Activated effector memory CD4-positive, alpha-beta T cell treated with anti-CD3 and anti-CD28 coated beads, Interleukin-2, amount 50 U/mL, for 16 hours (primary cell): ENCODE results near the gene SULT4A1.

Source experiments
- DNase-seq: peaks from one replicate; pipeline ENCODE4 v3.0.0-alpha.2; 2020

Gene SULT4A1

DNA sequence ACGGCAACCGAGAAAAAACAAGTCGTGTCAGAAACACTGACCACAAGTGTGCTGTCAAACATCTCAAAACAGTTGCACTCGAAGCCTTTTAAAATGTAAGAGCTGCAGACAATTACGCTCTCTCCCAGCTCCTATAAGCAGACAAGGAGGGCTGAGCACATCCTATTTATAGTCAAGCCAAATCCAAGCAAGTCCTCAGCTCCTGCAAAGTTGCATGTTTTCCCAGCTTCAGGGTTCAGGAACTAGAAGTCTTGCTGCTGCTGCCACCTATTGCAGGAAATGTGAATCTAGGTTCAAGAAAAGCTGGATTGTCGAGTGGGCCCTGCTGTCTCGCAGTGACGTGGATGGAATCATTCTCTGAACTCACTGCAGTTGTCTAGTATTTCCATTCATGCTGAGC is 65.7 kb downstream of the SULT4A1 start:
- DNase-seq = no peak

DNA sequence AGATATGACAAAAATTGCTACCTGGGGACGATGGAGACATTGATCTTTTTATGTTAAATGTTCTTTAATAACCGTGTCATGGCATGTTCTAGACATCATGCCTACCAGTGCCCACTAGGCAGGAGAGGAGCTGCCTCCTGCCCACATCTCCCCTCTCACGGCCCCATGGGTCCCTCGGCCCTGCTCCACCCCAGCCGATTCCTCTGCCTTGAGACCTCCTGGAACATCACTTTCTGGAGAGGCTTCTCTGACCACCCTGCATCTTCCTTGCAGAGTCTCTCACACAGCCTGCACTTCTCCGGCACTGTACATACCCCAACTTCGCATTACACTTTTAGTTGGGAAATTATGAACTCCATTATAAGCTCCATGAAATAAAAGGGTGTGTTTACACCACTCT is 67.0 kb downstream of the SULT4A1 start:
- DNase-seq = no peak

DNA sequence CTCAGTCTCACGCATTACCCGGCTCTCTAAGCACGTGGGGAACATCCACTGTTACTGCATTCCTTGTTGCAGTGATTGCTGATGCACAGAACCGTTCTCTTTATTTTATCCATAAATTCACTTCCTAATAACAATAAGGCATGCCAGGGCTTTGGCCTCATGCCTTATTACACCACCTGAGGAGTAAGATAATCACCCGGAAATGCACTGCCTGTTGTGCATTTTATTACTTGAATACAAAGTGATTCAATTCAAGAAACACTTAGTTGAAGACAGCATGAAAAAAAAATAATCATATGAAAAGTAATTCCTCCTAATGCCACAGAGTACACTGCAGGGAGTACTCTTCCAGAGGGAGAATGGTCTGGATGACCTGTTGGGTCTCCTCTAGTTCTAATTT is 69.4 kb downstream of the SULT4A1 start:
- no peak for DNase-seq

DNA sequence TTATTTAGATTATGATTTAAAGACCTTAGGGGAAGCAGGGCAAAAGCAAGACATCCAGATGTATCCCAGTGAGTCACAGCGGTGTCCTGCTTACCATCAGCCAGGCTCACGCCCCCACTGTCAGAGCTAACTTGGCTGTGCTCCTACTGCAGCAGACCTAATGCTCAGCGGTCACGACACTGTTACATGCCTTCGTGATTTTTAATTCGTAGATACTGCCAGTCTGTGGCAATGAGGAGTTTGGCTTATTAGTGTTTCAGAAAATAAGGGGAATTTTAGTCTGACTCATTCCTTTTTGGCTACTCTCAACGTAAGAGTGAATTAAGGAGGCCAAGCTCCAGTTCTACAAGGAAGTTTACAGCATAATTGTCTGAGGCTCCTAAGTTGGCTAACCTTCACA is 72.9 kb downstream of the SULT4A1 start:
- DNase-seq = no peak

DNA sequence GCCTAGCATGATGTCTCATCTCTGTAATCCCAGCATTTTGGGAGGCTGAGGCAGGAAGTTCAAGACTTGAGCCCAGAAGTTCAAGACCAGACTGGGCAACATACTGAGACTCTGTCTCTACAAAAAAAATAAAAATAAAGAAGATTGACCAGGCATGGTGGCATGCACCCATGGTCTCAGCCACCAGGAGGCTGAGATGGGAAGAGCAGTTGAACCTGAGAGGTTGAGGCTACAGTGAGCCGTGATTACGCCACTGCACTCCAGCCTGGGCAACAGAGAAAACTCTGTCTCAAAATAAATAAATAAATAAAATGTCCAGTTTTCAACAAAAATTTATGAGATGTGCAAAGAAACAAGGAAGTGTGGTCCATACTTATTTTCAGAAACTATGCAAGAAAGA is 78.5 kb downstream of the SULT4A1 start:
- no peak for DNase-seq

DNA sequence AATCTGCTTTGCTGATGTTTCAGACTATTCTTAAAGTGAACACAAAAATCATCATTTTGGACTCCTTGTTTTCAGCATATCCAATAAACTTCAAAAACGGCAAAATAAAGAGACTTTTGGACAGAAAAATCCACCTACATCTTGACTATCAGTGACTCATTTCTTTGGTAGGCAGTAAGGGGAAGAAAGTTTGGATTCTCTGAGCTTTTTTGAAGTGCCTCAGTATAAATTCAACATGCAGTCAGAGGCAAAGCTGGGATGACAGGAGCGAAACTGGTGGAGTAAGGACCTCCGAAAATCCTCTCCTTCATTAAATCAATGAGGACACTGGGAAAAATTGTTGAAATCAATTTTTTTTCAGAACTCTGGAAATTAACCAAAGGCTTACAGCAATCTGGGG is 79.9 kb downstream of the SULT4A1 start:
- DNase-seq = no peak

DNA sequence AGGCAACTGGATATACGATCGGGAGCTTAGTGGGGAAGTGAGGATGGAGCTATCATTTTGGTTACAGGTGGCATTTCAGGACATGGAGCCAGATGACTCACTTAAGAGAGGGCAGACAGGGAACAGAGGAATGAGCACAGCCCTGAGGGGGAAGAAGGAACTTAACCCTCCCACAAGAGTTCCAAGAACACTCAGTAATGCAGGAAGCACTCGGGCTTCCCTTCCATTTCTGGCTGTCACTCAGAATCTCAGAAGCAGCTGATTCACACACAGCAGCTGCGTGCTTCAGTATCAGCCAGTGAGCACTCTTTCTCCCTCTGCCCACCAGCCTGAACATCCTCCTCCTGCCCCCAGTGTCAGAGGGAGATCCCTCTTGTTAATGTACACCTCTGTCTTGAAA is 85.0 kb downstream of the SULT4A1 start:
- DNase-seq = no peak

DNA sequence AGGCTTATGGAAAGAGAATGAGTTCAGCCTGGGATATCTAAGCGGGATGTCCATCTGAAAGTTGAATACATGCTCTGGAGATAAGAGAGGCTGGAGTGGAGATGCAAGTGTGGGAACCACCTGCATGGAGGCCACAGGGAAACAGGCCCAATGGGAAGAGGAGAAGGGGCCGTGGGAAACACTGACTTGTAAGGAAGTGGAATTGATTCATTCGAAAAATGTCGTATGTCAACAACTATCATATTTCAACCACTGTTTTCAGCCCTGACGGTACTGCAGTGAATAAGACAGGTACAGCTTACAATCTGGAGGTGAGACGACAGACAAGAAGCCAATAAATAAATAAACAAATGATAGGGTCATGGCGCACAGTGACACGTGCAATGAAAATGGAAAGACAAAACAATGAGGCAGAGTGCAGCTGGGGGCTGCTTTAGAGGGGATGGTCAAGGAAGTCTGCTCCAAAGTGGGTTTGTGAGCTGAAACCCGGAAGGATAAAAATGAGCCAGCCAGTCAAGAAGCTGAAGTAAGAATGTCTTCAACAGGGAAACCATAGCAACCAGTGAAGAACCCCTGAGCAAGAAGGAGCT is 86.1 kb downstream of the SULT4A1 start:
- no peak for DNase-seq
